Measurements from ENCODE around the gene ARRDC5.
"Not testable (repeated sequence)": the region's sequence is repeated elsewhere in the genome, so short reads cannot be mapped to it uniquely, and the experiment has no call there.

The ARRDC5 gene

DNA sequence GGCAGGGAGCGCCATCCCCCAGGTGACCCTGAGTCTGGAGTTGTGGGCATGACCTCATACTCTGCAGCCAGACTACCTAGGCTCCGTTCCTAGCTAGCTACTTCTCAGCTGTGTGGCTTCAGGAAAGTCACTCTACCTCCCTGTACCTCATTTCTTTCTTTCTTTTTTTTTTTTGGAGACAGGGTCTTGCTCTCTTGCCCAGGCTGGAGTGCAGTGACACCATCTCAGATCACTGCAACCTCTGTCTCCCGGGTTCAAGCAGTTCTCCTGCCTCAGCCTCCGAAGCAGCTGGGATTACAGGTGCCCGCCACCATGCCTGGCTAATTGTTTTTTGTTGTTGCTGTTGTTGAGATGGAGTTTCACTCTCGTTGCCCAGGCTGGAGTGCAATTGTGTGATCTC is 50.2 kb downstream of the ARRDC5 start:
- Histone ChIP-seq H2AFZ (ENCODE audit: low read depth, low read length) (no peak overlapping the region), H4K20me1 (ENCODE audit: insufficient read depth, low read length) (no peaks in the 10 kb centered on the region), H3K4me1 (ENCODE audit: low read length) (peaks cover 24% of the 10 kb centered on the region), H3K27me3 (ENCODE audit: low read depth, low read length) (no peaks in the 10 kb centered on the region), H3K4me2 (ENCODE audit: low read length) (no peak overlapping the region), H3K36me3 (replicated peaks; ENCODE audit: low read depth, low read length) (peaks cover 17% of the 10 kb centered on the region), H3K27ac (ENCODE audit: low read length) (no peak overlapping the region), H3K4me3 (ENCODE audit: low read length) (no peak overlapping the region), H3K9ac (ENCODE audit: low read length) (no peak overlapping the region), H3K79me2 (ENCODE audit: low read length) (no peaks in the 10 kb centered on the region), H3K9me3 (ENCODE audit: insufficient read depth, low read length) (no peaks in the 10 kb centered on the region)
- TF ChIP-seq, protein P1, sequence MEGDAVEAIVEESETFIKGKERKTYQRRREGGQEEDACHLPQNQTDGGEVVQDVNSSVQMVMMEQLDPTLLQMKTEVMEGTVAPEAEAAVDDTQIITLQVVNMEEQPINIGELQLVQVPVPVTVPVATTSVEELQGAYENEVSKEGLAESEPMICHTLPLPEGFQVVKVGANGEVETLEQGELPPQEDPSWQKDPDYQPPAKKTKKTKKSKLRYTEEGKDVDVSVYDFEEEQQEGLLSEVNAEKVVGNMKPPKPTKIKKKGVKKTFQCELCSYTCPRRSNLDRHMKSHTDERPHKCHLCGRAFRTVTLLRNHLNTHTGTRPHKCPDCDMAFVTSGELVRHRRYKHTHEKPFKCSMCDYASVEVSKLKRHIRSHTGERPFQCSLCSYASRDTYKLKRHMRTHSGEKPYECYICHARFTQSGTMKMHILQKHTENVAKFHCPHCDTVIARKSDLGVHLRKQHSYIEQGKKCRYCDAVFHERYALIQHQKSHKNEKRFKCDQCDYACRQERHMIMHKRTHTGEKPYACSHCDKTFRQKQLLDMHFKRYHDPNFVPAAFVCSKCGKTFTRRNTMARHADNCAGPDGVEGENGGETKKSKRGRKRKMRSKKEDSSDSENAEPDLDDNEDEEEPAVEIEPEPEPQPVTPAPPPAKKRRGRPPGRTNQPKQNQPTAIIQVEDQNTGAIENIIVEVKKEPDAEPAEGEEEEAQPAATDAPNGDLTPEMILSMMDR (IDR thresholded peaks at IDR 0.05; ENCODE audit: low read depth, low read length): no peak
- TF ChIP-seq EZH2phosphoT487 (IDR thresholded peaks at IDR 0.05; ENCODE audit: low read depth): no peak

DNA sequence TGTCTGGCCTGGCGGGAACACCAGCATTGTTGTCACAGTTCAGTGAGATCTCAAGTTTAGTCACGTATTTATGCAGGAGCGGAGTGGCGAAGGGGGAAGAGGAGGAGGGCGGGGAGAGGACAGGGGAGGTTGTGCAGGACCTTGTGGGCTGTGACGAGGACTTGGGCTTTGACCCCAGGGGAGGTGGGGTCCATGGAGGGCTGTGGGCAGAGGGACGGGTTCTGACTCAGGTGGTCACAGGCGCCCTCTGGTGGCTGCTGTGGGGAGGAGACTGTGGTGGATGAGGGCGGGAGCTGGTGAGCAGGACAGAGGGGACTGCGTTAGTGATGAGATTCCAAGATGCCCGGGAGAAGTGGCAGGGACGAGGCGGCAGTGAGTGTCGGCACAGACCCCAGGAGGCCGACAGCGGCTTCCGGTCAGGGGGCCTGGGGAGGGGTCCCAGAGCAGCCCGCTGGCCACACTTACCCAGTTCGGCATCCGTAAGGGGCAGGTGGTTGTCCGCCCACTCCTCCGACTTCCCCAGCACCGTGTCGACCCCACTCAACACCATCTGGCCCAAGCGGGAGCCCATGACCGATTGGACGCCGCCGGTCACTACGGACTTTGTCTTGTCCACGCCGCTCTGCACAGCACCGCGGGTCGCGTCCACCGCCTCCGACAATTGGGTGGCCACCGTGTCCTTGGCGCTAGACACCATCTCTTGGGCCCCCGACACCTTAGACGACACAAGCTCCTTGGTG is 51.0 kb downstream of the ARRDC5 start:
- Histone ChIP-seq H4K20me1 (ENCODE audit: insufficient read depth, low read length) (no peaks in the 10 kb centered on the region), H2AFZ (ENCODE audit: low read depth, low read length) (no peak overlapping the region), H3K4me3 (ENCODE audit: low read length) (peak overlapping the region; percentile 37; the same call in 1 of the 2 replicates), H3K27ac (ENCODE audit: low read length) (no peak overlapping the region), H3K9me3 (ENCODE audit: insufficient read depth, low read length) (no peaks in the 10 kb centered on the region), H3K27me3 (ENCODE audit: low read depth, low read length) (no peaks in the 10 kb centered on the region), H3K36me3 (replicated peaks; ENCODE audit: low read depth, low read length) (peaks cover 19% of the 10 kb centered on the region), H3K4me2 (ENCODE audit: low read length) (peak overlapping the region; percentile 64), H3K4me1 (ENCODE audit: low read length) (peaks cover 24% of the 10 kb centered on the region), H3K79me2 (ENCODE audit: low read length) (no peaks in the 10 kb centered on the region), H3K9ac (ENCODE audit: low read length) (no peak overlapping the region)
- TF ChIP-seq EZH2phosphoT487 (IDR thresholded peaks at IDR 0.05; ENCODE audit: low read depth): no peak
- TF ChIP-seq, protein P1 (IDR thresholded peaks at IDR 0.05; ENCODE audit: low read depth, low read length): peak; percentile 98

DNA sequence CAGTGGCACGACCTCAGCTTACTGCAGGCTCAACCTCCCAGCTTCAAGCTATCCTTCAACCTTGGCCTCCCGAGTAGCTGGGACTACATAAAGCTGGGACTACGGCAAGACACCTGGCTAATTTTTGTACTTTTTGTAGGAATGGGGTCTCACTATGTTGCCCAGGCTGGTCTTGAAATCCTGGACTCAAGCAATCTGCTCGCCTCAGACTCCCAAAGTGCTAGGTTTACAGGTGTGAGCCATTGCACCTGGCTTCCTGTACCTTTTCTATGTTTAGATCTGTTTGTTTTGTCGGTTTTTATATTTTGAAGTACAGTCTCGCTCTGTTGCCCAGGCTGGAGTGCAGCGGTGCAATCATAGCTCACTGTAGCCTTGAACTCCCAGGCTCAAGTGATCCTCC is 53.7 kb downstream of the ARRDC5 start:
- no peak overlapping the region for H3K4me2 ChIP-seq (ENCODE audit: low read length)
- H4K20me1 ChIP-seq (ENCODE audit: insufficient read depth, low read length): no peaks in the 10 kb centered on the region
- H3K27ac ChIP-seq (ENCODE audit: low read length): no peak overlapping the region
- peaks cover 30% of the 10 kb centered on the region for H3K4me1 ChIP-seq (ENCODE audit: low read length)
- H3K9ac ChIP-seq (ENCODE audit: low read length): no peak overlapping the region
- no peak for TF ChIP-seq EZH2phosphoT487 (IDR thresholded peaks at IDR 0.05; ENCODE audit: low read depth)
- no peak overlapping the region for H3K4me3 ChIP-seq (ENCODE audit: low read length)
- peaks cover 15% of the 10 kb centered on the region for H3K36me3 ChIP-seq (replicated peaks; ENCODE audit: low read depth, low read length)
- no peaks in the 10 kb centered on the region for H3K79me2 ChIP-seq (ENCODE audit: low read length)
- no peak overlapping the region for H2AFZ ChIP-seq (ENCODE audit: low read depth, low read length)
- no peaks in the 10 kb centered on the region for H3K9me3 ChIP-seq (ENCODE audit: insufficient read depth, low read length)
- H3K27me3 ChIP-seq (ENCODE audit: low read depth, low read length): no peaks in the 10 kb centered on the region

DNA sequence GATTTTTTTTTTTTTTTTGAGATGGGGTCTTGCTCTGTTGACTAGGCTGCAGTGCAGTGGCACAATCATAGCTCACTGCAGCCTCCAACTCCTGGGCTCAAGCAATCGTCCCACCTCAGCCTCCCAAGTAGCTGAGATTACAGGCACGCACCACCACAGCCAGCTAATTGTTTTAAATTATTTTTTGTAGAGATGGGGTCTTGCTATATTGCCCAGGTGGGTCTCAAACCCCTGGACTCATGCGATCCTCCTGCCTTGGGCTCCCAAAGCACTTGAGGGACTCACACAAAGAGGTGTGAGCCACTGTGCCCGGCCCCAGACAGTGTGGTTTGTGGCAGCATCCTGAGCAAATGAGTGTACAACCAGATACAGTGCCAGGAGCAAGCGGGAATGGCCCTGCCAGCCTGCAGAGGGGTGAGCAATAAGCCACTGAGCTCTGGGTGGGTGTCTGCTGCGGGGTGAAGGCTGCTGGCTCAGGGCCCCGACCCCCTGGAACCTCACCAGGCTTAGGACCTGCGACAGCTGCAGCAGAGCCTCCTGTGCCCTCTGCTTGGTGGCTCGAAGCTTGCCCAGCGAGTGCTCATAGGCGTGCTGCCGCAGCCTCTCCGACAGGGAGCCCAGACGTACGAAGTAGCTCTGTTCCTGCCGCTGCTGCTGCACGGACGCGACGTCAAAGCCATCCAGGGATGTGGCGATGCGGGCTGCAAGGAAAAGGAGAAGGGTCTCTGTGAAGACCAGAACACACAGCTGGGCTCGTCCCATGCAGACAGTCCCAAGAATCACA is 55.3 kb downstream of the ARRDC5 start:
- no peak for TF ChIP-seq EZH2phosphoT487 (IDR thresholded peaks at IDR 0.05; ENCODE audit: low read depth)
- TF ChIP-seq, protein P1 (IDR thresholded peaks at IDR 0.05; ENCODE audit: low read depth, low read length): no peak
- Histone ChIP-seq H3K4me2 (ENCODE audit: low read length) (no peak overlapping the region), H3K27me3 (ENCODE audit: low read depth, low read length) (no peaks in the 10 kb centered on the region), H2AFZ (ENCODE audit: low read depth, low read length) (no peak overlapping the region), H3K27ac (ENCODE audit: low read length) (no peak overlapping the region), H3K4me3 (ENCODE audit: low read length) (no peak overlapping the region), H3K9ac (ENCODE audit: low read length) (no peak overlapping the region), H3K79me2 (ENCODE audit: low read length) (no peaks in the 10 kb centered on the region), H3K36me3 (replicated peaks; ENCODE audit: low read depth, low read length) (peaks cover 20% of the 10 kb centered on the region), H4K20me1 (ENCODE audit: insufficient read depth, low read length) (no peaks in the 10 kb centered on the region), H3K4me1 (ENCODE audit: low read length) (peaks cover 35% of the 10 kb centered on the region), H3K9me3 (ENCODE audit: insufficient read depth, low read length) (no peaks in the 10 kb centered on the region)

DNA sequence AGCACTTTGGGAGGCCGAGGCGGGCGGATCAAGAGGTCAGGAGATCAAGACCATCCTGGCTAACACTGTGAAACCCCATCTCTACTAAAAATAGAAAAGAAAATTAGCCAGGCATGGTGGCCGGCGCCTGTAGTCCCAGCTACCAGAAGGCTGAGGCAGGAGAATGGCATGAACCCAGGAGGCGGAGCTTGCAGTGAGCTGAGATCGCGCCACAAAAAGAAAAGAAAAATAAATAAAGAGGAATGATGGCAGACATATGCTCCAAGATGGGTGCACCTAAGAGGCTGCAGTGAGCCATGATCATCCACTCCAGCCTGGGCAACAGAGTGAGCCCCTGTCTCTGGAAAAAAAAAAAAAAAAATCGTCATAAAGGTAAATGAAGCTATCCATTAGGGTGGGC is 56.7 kb downstream of the ARRDC5 start:
- not testable (repeated sequence) for H3K9ac ChIP-seq (ENCODE audit: low read length); H3K27ac ChIP-seq (ENCODE audit: low read length); H2AFZ ChIP-seq (ENCODE audit: low read depth, low read length); H3K79me2 ChIP-seq (ENCODE audit: low read length); H3K4me3 ChIP-seq (ENCODE audit: low read length); H3K27me3 ChIP-seq (ENCODE audit: low read depth, low read length); H4K20me1 ChIP-seq (ENCODE audit: insufficient read depth, low read length); H3K4me2 ChIP-seq (ENCODE audit: low read length); H3K9me3 ChIP-seq (ENCODE audit: insufficient read depth, low read length)
- Histone ChIP-seq H3K36me3 (replicated peaks; ENCODE audit: low read depth, low read length) (peaks cover 23% of the 10 kb centered on the region), H3K4me1 (ENCODE audit: low read length) (peaks cover 27% of the 10 kb centered on the region)

Measured in OCI-LY3 (cell line).